Endometrial microvascular endothelial cells (primary cell): ENCODE results near the gene LRMDA. TPM values are rescaled to one million over a fixed set of nuclear protein-coding genes. Genes with fewer than 3 reads are reported as not detected.

Source experiments
- in situ Hi-C: cut with HindIII; loops from 2 replicates; pipeline ENCODE4 v1.10.0; 2017; ENCODE audit warnings: low sequenced_read_pairs, low pct_unique_long_range_greater_than_20kb; ENCODE audit errors: inconsistent ontology term
- total RNA-seq: library from RNA; depleted of rRNA; stranded (reverse); fragments of >200 nt; gene quantifications from one replicate; pipeline ENCODE4 v1.2.3, GENCODE V29; 2015; ENCODE audit errors: inconsistent ontology term

Gene LRMDA
- total RNA-seq, 1 donor from 2014 or later: 1.2 TPM

- in situ Hi-C loops: no loop called here
Observed at GRCh38 chr10:75978213-75978612, 546.8 kb downstream of the LRMDA start.

GRCh38 chr10:75980419-75981002, 549.1 kb downstream of the LRMDA start:
- in situ Hi-C loops: no loop called here

GRCh38 chr10:75982611-75983369, 551.4 kb downstream of the LRMDA start:
- in situ Hi-C loops: no loop called here

- in situ Hi-C loops: no loop called here
Observed at GRCh38 chr10:75984067-75984466, 552.6 kb downstream of the LRMDA start.

GRCh38 chr10:75987616-75988015, 556.2 kb downstream of the LRMDA start:
- in situ Hi-C loops: no loop called here

- in situ Hi-C loops: no loop called here
Observed at GRCh38 chr10:75994357-75995040, 563.1 kb downstream of the LRMDA start.

GRCh38 chr10:75995041-75995430, 563.6 kb downstream of the LRMDA start:
- in situ Hi-C loops: no loop called here

GRCh38 chr10:75995720-75996119, 564.3 kb downstream of the LRMDA start:
- in situ Hi-C loops: no loop called here

GRCh38 chr10:75999001-75999400, 567.6 kb downstream of the LRMDA start:
- in situ Hi-C loops: no loop called here

- in situ Hi-C loops: no loop called here
Observed at GRCh38 chr10:75999515-76000209, 568.2 kb downstream of the LRMDA start.

GRCh38 chr10:76000550-76000949, 569.1 kb downstream of the LRMDA start:
- in situ Hi-C loops: no loop called here

- in situ Hi-C loops: no loop called here
Observed at GRCh38 chr10:76001019-76001418, 569.6 kb downstream of the LRMDA start.

- in situ Hi-C loops: no loop called here
Observed at GRCh38 chr10:76001461-76001860, 570.0 kb downstream of the LRMDA start.

GRCh38 chr10:76002262-76002854, 570.9 kb downstream of the LRMDA start:
- in situ Hi-C loops: no loop called here

- in situ Hi-C loops: no loop called here
Observed at GRCh38 chr10:76007667-76008181, 576.3 kb downstream of the LRMDA start.

- in situ Hi-C loops: no loop called here
Observed at GRCh38 chr10:76009531-76009930, 578.1 kb downstream of the LRMDA start.

- in situ Hi-C loops: no loop called here
Observed at GRCh38 chr10:76010703-76011102, 579.3 kb downstream of the LRMDA start.

- in situ Hi-C loops: no loop called here
Observed at GRCh38 chr10:76012716-76013327, 581.4 kb downstream of the LRMDA start.

- in situ Hi-C loops: no loop called here
Observed at GRCh38 chr10:76015245-76015644, 583.8 kb downstream of the LRMDA start.
